ENCODE measurements around the gene CNIH3. TPM values are rescaled to one million over a fixed set of nuclear protein-coding genes. Genes with fewer than 3 reads are reported as not detected.

The CNIH3 gene
- total and polyA plus RNA-seq, 4 experiments from 2014 or later, result 0.40 to 2.5 (median 1.8) TPM

DNA sequence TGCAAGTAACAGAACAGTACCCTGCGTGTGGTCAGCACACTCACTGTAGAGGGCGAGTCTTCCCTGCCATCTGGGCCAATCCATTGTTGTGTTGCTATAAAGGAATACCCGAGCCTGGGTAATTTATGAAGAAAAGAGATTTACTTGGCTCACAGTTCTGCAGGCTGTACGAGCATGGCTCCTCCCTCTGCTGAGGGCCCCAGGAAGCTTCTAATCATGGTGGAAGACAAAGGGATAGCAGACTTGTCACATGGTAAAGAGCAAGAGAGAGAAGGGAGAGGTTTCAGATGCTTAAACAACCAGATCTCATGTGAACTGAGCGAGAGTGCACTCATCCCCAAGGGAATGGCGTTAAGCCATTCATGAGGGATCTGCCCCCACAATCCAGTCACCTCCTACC lies 126.2 kb downstream of the CNIH3 start:
- Mint-ChIP-seq H3K36me3 (no peaks in the 10 kb centered on the region), H3K27ac (no peak overlapping the region), H3K4me1 (peaks cover 0 to 13% (median 6%) of the 10 kb centered on the region in 4 donors), H3K4me3 (no peak overlapping the region), H3K27me3 (peaks cover 2 to 4% of the 10 kb centered on the region in 2 donors), H3K9me3 (no peaks in the 10 kb centered on the region)
- POLR2A ChIA-PET (ENCODE audit: partially characterized antibody), result no interaction called here
- no peak for DNase-seq
- no peak overlapping the region for H3K27ac ChIP-seq (ENCODE audit: low read depth, low read length)
- H3K27me3 ChIP-seq (ENCODE audit: insufficient read depth, low read length), result peaks cover 2% of the 10 kb centered on the region
- H3K4me3 ChIP-seq (ENCODE audit: low read length in 2 of 2), result no peak overlapping the region
- no peaks in the 10 kb centered on the region for H3K9me3 ChIP-seq (ENCODE audit: control insufficient read depth in 1 of 2, low read length in 2 of 2)
- H3K4me1 ChIP-seq (ENCODE audit: insufficient read depth, low read length), result no peaks in the 10 kb centered on the region
- no peaks in the 10 kb centered on the region for H3K36me3 ChIP-seq (ENCODE audit: insufficient read depth, low read length)
- CTCF ChIA-PET (ENCODE audit: partially characterized antibody), result no interaction called here
- intact Hi-C loops (cut with micrococcal nuclease), result no loop called here

DNA sequence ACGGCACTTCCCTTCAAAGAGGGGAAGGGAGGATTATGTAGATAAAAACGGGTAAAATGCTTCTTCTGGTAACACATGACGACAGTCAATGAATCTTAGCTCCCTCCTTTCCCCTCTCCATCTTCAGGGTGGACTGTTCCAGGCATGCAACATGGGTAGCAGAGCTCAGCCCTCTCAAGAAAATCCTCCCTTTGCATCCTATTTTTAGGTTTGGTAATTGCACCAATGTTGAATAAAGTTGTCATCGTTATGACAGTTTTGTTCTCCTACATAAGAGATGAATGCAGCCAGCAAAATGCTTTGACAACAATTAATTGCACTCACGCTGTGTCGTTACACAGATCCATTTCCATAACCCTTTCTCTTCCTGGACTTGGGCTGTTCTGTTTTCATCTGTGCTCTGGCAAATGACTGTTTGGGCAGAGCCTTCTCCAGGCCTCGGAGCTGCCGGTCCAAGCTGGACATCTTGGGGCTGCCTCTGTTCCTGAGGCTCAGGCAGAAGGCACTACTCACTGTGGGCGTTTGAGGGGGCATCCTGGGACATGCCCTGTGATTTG lies 127.6 kb downstream of the CNIH3 start:
- peaks cover 2% of the 10 kb centered on the region for H3K27me3 ChIP-seq (ENCODE audit: insufficient read depth, low read length)
- intact Hi-C loops (cut with micrococcal nuclease), result no loop called here
- no peaks in the 10 kb centered on the region for H3K9me3 ChIP-seq (ENCODE audit: control insufficient read depth in 1 of 2, low read length in 2 of 2)
- POLR2A ChIA-PET (ENCODE audit: partially characterized antibody), result no interaction called here
- CTCF ChIA-PET (ENCODE audit: partially characterized antibody), result no interaction called here
- no peak overlapping the region for H3K4me3 ChIP-seq (ENCODE audit: low read length in 2 of 2)
- H3K27ac ChIP-seq (ENCODE audit: low read depth, low read length), result no peak overlapping the region
- Mint-ChIP-seq H3K27me3 (peaks cover 4 to 5% of the 10 kb centered on the region in 2 donors), H3K9me3 (no peaks in the 10 kb centered on the region), H3K36me3 (no peaks in the 10 kb centered on the region), H3K27ac (no peak overlapping the region), H3K4me1 (peaks cover 0 to 13% (median 6%) of the 10 kb centered on the region in 4 donors), H3K4me3 (no peak overlapping the region)
- no peaks in the 10 kb centered on the region for H3K4me1 ChIP-seq (ENCODE audit: insufficient read depth, low read length)
- no peaks in the 10 kb centered on the region for H3K36me3 ChIP-seq (ENCODE audit: insufficient read depth, low read length)
- no peak for DNase-seq

DNA sequence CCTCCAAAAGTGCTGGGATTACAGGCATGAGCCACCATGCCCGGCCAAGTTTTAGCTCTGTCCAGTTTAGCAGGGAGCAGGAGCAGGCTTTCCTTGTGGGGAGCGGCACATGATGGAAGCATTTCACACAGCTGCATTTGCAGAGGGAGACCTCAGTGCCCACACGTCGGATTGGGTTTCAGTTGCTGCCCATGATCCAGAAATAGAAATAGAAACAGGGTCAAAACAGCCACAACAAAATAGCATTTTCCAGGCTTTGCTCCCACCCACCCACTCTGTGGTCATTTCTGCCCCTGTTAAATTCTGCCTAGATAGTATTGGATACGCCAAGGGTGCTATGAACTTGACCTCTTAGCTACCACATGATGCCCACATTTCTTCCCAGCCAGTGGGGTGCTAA lies 128.4 kb downstream of the CNIH3 start:
- Mint-ChIP-seq H3K36me3 (no peaks in the 10 kb centered on the region), H3K27ac (no peak overlapping the region), H3K9me3 (no peaks in the 10 kb centered on the region), H3K27me3 (peaks cover 5 to 7% of the 10 kb centered on the region in 2 donors), H3K4me3 (no peak overlapping the region), H3K4me1 (peaks cover 0 to 13% (median 6%) of the 10 kb centered on the region in 4 donors)
- CTCF ChIA-PET (ENCODE audit: partially characterized antibody), result no interaction called here
- H3K4me1 ChIP-seq (ENCODE audit: insufficient read depth, low read length), result no peaks in the 10 kb centered on the region
- H3K36me3 ChIP-seq (ENCODE audit: insufficient read depth, low read length), result no peaks in the 10 kb centered on the region
- no peak for DNase-seq
- peaks cover 2% of the 10 kb centered on the region for H3K27me3 ChIP-seq (ENCODE audit: insufficient read depth, low read length)
- no peaks in the 10 kb centered on the region for H3K9me3 ChIP-seq (ENCODE audit: control insufficient read depth in 1 of 2, low read length in 2 of 2)
- no peak overlapping the region for H3K27ac ChIP-seq (ENCODE audit: low read depth, low read length)
- intact Hi-C loops (cut with micrococcal nuclease), result no loop called here
- H3K4me3 ChIP-seq (ENCODE audit: low read length in 2 of 2), result no peak overlapping the region
- POLR2A ChIA-PET (ENCODE audit: partially characterized antibody), result no interaction called here

- Mint-ChIP-seq H3K9me3 (peaks cover 0 to 2% (median 0%) of the 10 kb centered on the region in 8 donors), H3K36me3 (no peaks in the 10 kb centered on the region), H3K27ac (no peak overlapping the region), H3K27me3 (peaks cover 7 to 9% of the 10 kb centered on the region in 2 donors), H3K4me1 (peaks cover 0 to 13% (median 6%) of the 10 kb centered on the region in 4 donors), H3K4me3 (no peak overlapping the region)
- CTCF ChIA-PET (ENCODE audit: partially characterized antibody), result no interaction called here
- POLR2A ChIA-PET (ENCODE audit: partially characterized antibody), result no interaction called here
- intact Hi-C loops (cut with micrococcal nuclease), result no loop called here
- H3K4me3 ChIP-seq (ENCODE audit: low read length in 2 of 2), result no peak overlapping the region
- no peak for DNase-seq
- no peaks in the 10 kb centered on the region for H3K4me1 ChIP-seq (ENCODE audit: insufficient read depth, low read length)
- no peak overlapping the region for H3K27ac ChIP-seq (ENCODE audit: low read depth, low read length)
- H3K27me3 ChIP-seq (ENCODE audit: insufficient read depth, low read length), result no peaks in the 10 kb centered on the region
- no peaks in the 10 kb centered on the region for H3K9me3 ChIP-seq (ENCODE audit: control insufficient read depth in 1 of 2, low read length in 2 of 2)
- H3K36me3 ChIP-seq (ENCODE audit: insufficient read depth, low read length), result no peaks in the 10 kb centered on the region
These were observed 129.3 kb downstream of the CNIH3 start for GRCh38 chr1:224745394-224745793.

GRCh38 chr1:224745924-224746323 lies 129.8 kb downstream of the CNIH3 start:
- Histone ChIP-seq H3K27ac (ENCODE audit: low read depth, low read length) (no peak overlapping the region), H3K4me1 (ENCODE audit: insufficient read depth, low read length) (no peaks in the 10 kb centered on the region), H3K27me3 (ENCODE audit: insufficient read depth, low read length) (no peaks in the 10 kb centered on the region), H3K4me3 (ENCODE audit: low read length in 2 of 2) (no peak overlapping the region), H3K9me3 (ENCODE audit: control insufficient read depth in 1 of 2, low read length in 2 of 2) (no peaks in the 10 kb centered on the region), H3K36me3 (ENCODE audit: insufficient read depth, low read length) (no peaks in the 10 kb centered on the region)
- Mint-ChIP-seq H3K27me3 (peaks cover 7 to 11% of the 10 kb centered on the region in 2 donors), H3K4me1 (peaks cover 0 to 13% (median 6%) of the 10 kb centered on the region in 4 donors), H3K9me3 (peaks cover 0 to 2% (median 0%) of the 10 kb centered on the region in 8 donors), H3K27ac (no peak overlapping the region), H3K36me3 (no peaks in the 10 kb centered on the region), H3K4me3 (no peak overlapping the region)
- no peak for DNase-seq
- POLR2A ChIA-PET (ENCODE audit: partially characterized antibody), result no interaction called here
- CTCF ChIA-PET (ENCODE audit: partially characterized antibody), result no interaction called here
- intact Hi-C loops (cut with micrococcal nuclease), result no loop called here

DNA sequence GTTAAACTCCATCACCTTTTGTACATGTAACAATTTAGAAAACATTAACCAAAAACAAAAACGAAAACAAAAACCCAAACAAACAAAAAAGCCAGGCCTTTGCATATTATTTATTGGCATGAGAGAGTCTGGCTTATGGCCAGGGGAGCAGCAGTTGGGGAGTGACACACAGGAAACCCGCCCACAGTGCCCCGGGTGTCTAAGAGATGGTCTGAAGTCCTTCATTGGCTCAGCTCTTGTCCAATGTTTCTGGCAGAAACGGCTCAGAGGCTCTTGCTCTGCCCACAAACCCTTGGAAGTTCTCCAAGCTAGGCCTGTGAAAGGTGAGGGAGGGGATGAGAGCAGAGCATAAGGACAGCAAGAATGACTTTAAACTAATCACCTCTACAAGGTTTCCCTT lies 131.5 kb downstream of the CNIH3 start:
- Mint-ChIP-seq H3K27ac (no peak overlapping the region), H3K36me3 (no peaks in the 10 kb centered on the region), H3K4me1 (peaks cover 0 to 18% (median 8%) of the 10 kb centered on the region in 4 donors), H3K9me3 (peaks cover 0 to 2% (median 0%) of the 10 kb centered on the region in 8 donors), H3K27me3 (peaks cover 10 to 13% of the 10 kb centered on the region in 2 donors), H3K4me3 (no peak overlapping the region)
- Histone ChIP-seq H3K9me3 (ENCODE audit: control insufficient read depth in 1 of 2, low read length in 2 of 2) (no peaks in the 10 kb centered on the region), H3K4me3 (ENCODE audit: low read length in 2 of 2) (no peak overlapping the region), H3K27ac (ENCODE audit: low read depth, low read length) (no peak overlapping the region), H3K27me3 (ENCODE audit: insufficient read depth, low read length) (no peaks in the 10 kb centered on the region), H3K36me3 (ENCODE audit: insufficient read depth, low read length) (no peaks in the 10 kb centered on the region), H3K4me1 (ENCODE audit: insufficient read depth, low read length) (no peaks in the 10 kb centered on the region)
- ChIA-PET CTCF (ENCODE audit: partially characterized antibody) (no interaction called here), POLR2A (ENCODE audit: partially characterized antibody) (no interaction called here)
- no peak for DNase-seq
- intact Hi-C loops (cut with micrococcal nuclease), result no loop called here

DNA sequence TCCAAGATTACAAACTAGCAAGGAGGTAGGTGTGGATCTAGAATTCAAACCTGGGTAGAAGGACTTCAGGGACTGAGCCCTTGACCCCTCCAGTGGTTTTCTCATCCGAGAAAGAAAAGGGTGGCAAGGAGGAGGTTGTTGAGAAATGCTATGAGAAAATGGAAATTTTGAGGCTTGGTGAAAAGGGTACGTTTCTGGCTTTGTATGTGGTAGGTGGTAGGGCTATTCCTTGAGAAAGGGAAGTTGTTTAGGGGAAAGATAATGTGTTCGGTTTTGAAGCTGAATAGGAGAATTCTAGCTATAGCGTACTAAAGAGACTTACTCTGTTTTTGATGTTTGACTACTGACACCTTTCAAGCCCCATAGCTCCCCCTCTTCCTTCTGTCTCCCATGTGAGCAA lies 133.8 kb downstream of the CNIH3 start:
- H3K9me3 Mint-ChIP-seq, result peaks cover 0 to 2% (median 0%) of the 10 kb centered on the region in 8 donors

More for the DNA sequence above, 133.8 kb downstream of the CNIH3 start:
- intact Hi-C loops (cut with micrococcal nuclease), result no loop called here
- ChIA-PET CTCF (ENCODE audit: partially characterized antibody) (interaction anchor here (0.8 kb wide), 1 partner anchor 27 kb away, joined by 3 read pairs; no protein-coding TSS in a partner anchor), POLR2A (ENCODE audit: partially characterized antibody) (no interaction called here)
- H3K9me3 ChIP-seq (ENCODE audit: control insufficient read depth in 1 of 2, low read length in 2 of 2), result no peaks in the 10 kb centered on the region
- no peak overlapping the region for H3K4me3 ChIP-seq (ENCODE audit: low read length in 2 of 2)
- no peaks in the 10 kb centered on the region for H3K4me1 ChIP-seq (ENCODE audit: insufficient read depth, low read length)
- H3K27ac Mint-ChIP-seq, result no peak overlapping the region
- H3K27ac ChIP-seq (ENCODE audit: low read depth, low read length), result no peak overlapping the region
- DNase-seq, result no peak
- H3K36me3 Mint-ChIP-seq, result no peaks in the 10 kb centered on the region
- H3K27me3 Mint-ChIP-seq, result peaks cover 15% of the 10 kb centered on the region in 2 donors
- H3K36me3 ChIP-seq (ENCODE audit: insufficient read depth, low read length), result no peaks in the 10 kb centered on the region
- no peaks in the 10 kb centered on the region for H3K27me3 ChIP-seq (ENCODE audit: insufficient read depth, low read length)
- H3K4me1 Mint-ChIP-seq, result peaks cover 0 to 18% (median 8%) of the 10 kb centered on the region in 4 donors
- no peak overlapping the region for H3K4me3 Mint-ChIP-seq
